ENCODE results near the gene ERC1.

- TF ChIP-seq EZH2phosphoT487 (IDR thresholded peaks at IDR 0.05; ENCODE audit: borderline replicate concordance, low read length) (no peak), CTCF (IDR thresholded peaks at IDR 0.05; ENCODE audit: low read depth, low read length, poor library complexity, severe bottlenecking) (no peak)
Measured at GRCh38 chr12:966724-967123, 24.3 kb upstream of the ERC1 start.

Measured in DOHH2 (cell line).